WTC11 (cell line): ENCODE results near the gene KCND1. TPM values are rescaled to one million over a fixed set of nuclear protein-coding genes. Genes with fewer than 3 reads are reported as not detected.

Experiments used
- ATAC-seq: fragments of 200-7000 bp; cut with Tn5 transposase; 2 replicates; pipeline ENCODE4 v1.10.0; 2021; ENCODE audit warnings: mild to moderate bottlenecking, moderate library complexity
- CTCF ChIA-PET: fragments of 300-600 bp; sonication (Branson Sonifier 250); formaldehyde crosslinking; loops from one replicate; lab custom pipeline; 2021; ENCODE audit warnings: antibody characterized with exemption; lab: Charles Lee
- POLR2A ChIA-PET: fragments of 350-600 bp; sonication (Branson Sonifier 250); formaldehyde crosslinking; loops from one replicate; lab custom pipeline; 2021; ENCODE audit warnings: antibody characterized with exemption; lab: Charles Lee
- DNase-seq: peaks from one replicate; pipeline ENCODE4 v3.0.0; 2021; ENCODE audit warnings: low spot score
- H3K27ac Mint-ChIP-seq: 2 replicates; pipeline ENCODE4 v1.8.0; 2021; ENCODE audit warnings: mixed read lengths
- H3K27me3 Mint-ChIP-seq: 2 replicates; pipeline ENCODE4 v1.8.0; 2021; ENCODE audit warnings: low read depth, mild to moderate bottlenecking, moderate library complexity, mixed read lengths
- H3K36me3 Mint-ChIP-seq: 2 replicates; pipeline ENCODE4 v1.8.0; 2021; ENCODE audit warnings: mixed read lengths
- H3K4me1 Mint-ChIP-seq: 2 replicates; pipeline ENCODE4 v1.8.0; 2022; ENCODE audit warnings: mixed read lengths
- H3K4me3 Mint-ChIP-seq: 2 replicates; pipeline ENCODE4 v1.8.0; 2021; ENCODE audit warnings: mild to moderate bottlenecking, moderate library complexity, mixed read lengths
- H3K9me3 Mint-ChIP-seq: 2 replicates; pipeline ENCODE4 v1.8.0; 2021; ENCODE audit warnings: mixed read lengths
- ETV6 ChIP-seq: sonication (generic); formaldehyde crosslinking; IDR thresholded peaks from 2 replicates; pipeline ENCODE4 v1.8.1; 2022; ENCODE audit warnings: mild to moderate bottlenecking, missing genetic modification reagents
- FOXJ3 ChIP-seq: sonication (generic); formaldehyde crosslinking; IDR thresholded peaks from 2 replicates; pipeline ENCODE4 v1.9.0; 2021; ENCODE audit warnings: missing genetic modification reagents, mild to moderate bottlenecking, borderline replicate concordance
- GABPB1 ChIP-seq: sonication (generic); formaldehyde crosslinking; IDR thresholded peaks from 2 replicates; pipeline ENCODE4 v1.8.1; 2023; ENCODE audit warnings: mild to moderate bottlenecking, missing genetic modification reagents
- GRHL2 ChIP-seq: fragments of 250-450 bp; sonication (Bioruptor Pico); IDR thresholded peaks from 2 replicates; pipeline ENCODE4 v1.8.0; 2022; ENCODE audit warnings: mild to moderate bottlenecking, moderate library complexity; ENCODE audit not compliant: insufficient replicate concordance, severe bottlenecking
- HMGA2 ChIP-seq: fragments of 250-450 bp; sonication (Bioruptor Pico); IDR thresholded peaks from 2 replicates; pipeline ENCODE4 v1.4.0; 2021; ENCODE audit warnings: mild to moderate bottlenecking, moderate library complexity
- JUN ChIP-seq: sonication (generic); formaldehyde crosslinking; IDR thresholded peaks from 2 replicates; pipeline ENCODE4 v1.8.0; 2023; ENCODE audit warnings: mild to moderate bottlenecking, missing genetic modification reagents
- TEAD1 ChIP-seq: sonication (generic); formaldehyde crosslinking; IDR thresholded peaks from 2 replicates; pipeline ENCODE4 v1.8.0; 2022; ENCODE audit warnings: mild to moderate bottlenecking, missing genetic modification reagents
- ZNF219 ChIP-seq: sonication (generic); formaldehyde crosslinking; IDR thresholded peaks from 2 replicates; pipeline ENCODE4 v1.8.0; 2023; ENCODE audit warnings: missing genetic modification reagents, mild to moderate bottlenecking, borderline replicate concordance
- ZNF532 ChIP-seq: fragments of 250-450 bp; sonication (Bioruptor Pico); IDR thresholded peaks from 2 replicates; pipeline ENCODE4 v1.9.0; 2021; ENCODE audit warnings: mild to moderate bottlenecking, borderline replicate concordance
- ZNF671 ChIP-seq: fragments of 250-450 bp; sonication (Bioruptor Pico); IDR thresholded peaks from 2 replicates; pipeline ENCODE4 v1.8.0; 2021; ENCODE audit warnings: mild to moderate bottlenecking
- total RNA-seq: library from RNA; stranded (reverse); gene quantifications from 3 replicates; pipeline ENCODE4 v1.2.3, GENCODE V29; 2021
- TF ChIP-seq, protein P1 (sequence below): sonication (generic); formaldehyde crosslinking; IDR thresholded peaks from 2 replicates; pipeline ENCODE4 v1.8.0; 2023; ENCODE audit warnings: missing genetic modification reagents, mild to moderate bottlenecking, borderline replicate concordance
- TF ChIP-seq, protein P2 (sequence below): sonication (generic); formaldehyde crosslinking; IDR thresholded peaks from 2 replicates; pipeline ENCODE4 v1.8.0; 2022; ENCODE audit warnings: mild to moderate bottlenecking, missing genetic modification reagents
- TF ChIP-seq, protein P3 (sequence below): fragments of 250-450 bp; sonication (Bioruptor Pico); IDR thresholded peaks from 2 replicates; pipeline ENCODE4 v2.1.2; 2022; ENCODE audit warnings: mild to moderate bottlenecking, moderate library complexity
- TF ChIP-seq, protein P4 (sequence below): fragments of 200-600 bp; IDR thresholded peaks from 2 replicates; pipeline ENCODE4 v1.8.0; 2022; ENCODE audit warnings: antibody characterized with exemption

KCND1 gene
- total RNA-seq, 1 experiment from 2014 or later: 5.4 TPM

DNA sequence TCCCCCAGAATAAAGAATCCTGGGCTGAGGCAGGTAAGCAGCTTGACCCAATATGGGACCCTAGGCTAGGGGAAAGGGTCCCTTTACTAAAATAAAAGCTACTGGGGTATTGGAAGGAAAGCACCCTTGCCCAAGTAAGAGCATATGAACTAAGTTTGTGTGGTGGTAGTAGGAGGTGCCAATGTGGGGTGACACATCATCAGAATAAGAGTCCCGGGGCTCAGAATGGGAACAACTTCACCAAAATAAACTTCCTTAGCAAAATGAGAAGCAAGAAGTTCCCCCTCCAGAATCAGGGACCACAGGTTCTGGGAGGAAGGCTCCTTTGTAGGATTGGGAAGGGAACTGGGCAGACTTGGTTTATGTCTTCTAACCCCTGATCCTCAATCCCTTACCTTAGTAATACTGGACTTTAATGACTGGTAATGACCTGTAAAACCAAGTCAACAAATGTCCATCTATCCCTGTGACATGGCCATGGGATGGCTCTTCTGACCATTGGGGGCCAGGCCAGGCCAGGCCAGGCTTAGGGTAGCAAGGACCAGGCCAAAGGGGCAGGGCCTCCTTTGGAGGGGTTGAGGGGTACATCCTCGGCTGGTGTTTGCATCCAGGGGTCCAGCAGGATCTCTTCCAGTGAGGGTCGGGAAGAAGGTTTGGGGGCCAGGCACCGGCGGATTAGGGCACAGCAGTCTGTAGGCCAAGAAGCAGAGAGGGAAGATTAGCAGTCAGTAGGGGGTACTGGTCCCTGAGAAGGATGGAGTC is 57.9 kb downstream of the KCND1 start:
- Mint-ChIP-seq H3K36me3 (peaks cover 57% of the 10 kb centered on the region), H3K9me3 (no peaks in the 10 kb centered on the region)
- TF ChIP-seq ETV6 (no peak), TEAD1 (CRISPR knock-in tag) (no peak), GRHL2 (CRISPR knock-in tag) (no peak), FOXJ3 (CRISPR knock-in tag) (no peak), ZNF671 (CRISPR knock-in tag) (no peak)
- TF ChIP-seq, protein P1, sequence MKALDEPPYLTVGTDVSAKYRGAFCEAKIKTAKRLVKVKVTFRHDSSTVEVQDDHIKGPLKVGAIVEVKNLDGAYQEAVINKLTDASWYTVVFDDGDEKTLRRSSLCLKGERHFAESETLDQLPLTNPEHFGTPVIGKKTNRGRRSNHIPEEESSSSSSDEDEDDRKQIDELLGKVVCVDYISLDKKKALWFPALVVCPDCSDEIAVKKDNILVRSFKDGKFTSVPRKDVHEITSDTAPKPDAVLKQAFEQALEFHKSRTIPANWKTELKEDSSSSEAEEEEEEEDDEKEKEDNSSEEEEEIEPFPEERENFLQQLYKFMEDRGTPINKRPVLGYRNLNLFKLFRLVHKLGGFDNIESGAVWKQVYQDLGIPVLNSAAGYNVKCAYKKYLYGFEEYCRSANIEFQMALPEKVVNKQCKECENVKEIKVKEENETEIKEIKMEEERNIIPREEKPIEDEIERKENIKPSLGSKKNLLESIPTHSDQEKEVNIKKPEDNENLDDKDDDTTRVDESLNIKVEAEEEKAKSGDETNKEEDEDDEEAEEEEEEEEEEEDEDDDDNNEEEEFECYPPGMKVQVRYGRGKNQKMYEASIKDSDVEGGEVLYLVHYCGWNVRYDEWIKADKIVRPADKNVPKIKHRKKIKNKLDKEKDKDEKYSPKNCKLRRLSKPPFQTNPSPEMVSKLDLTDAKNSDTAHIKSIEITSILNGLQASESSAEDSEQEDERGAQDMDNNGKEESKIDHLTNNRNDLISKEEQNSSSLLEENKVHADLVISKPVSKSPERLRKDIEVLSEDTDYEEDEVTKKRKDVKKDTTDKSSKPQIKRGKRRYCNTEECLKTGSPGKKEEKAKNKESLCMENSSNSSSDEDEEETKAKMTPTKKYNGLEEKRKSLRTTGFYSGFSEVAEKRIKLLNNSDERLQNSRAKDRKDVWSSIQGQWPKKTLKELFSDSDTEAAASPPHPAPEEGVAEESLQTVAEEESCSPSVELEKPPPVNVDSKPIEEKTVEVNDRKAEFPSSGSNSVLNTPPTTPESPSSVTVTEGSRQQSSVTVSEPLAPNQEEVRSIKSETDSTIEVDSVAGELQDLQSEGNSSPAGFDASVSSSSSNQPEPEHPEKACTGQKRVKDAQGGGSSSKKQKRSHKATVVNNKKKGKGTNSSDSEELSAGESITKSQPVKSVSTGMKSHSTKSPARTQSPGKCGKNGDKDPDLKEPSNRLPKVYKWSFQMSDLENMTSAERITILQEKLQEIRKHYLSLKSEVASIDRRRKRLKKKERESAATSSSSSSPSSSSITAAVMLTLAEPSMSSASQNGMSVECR (CRISPR knock-in tag): no peak
- TF ChIP-seq, all 79 proteins: peak for 0
- Mint-ChIP-seq H3K27me3 (no peaks in the 10 kb centered on the region), H3K27ac (peak overlapping the region; percentile 57), H3K4me3 (peak overlapping the region; percentile 93), H3K4me1 (peaks cover 36% of the 10 kb centered on the region)
- CTCF ChIA-PET: interaction anchor here (0.6 kb wide), 1 partner anchor 27 kb away, joined by 3 read pairs; no protein-coding TSS in a partner anchor
- ATAC-seq: no peak
- POLR2A ChIA-PET: no interaction called here
- no peak for DNase-seq

DNA sequence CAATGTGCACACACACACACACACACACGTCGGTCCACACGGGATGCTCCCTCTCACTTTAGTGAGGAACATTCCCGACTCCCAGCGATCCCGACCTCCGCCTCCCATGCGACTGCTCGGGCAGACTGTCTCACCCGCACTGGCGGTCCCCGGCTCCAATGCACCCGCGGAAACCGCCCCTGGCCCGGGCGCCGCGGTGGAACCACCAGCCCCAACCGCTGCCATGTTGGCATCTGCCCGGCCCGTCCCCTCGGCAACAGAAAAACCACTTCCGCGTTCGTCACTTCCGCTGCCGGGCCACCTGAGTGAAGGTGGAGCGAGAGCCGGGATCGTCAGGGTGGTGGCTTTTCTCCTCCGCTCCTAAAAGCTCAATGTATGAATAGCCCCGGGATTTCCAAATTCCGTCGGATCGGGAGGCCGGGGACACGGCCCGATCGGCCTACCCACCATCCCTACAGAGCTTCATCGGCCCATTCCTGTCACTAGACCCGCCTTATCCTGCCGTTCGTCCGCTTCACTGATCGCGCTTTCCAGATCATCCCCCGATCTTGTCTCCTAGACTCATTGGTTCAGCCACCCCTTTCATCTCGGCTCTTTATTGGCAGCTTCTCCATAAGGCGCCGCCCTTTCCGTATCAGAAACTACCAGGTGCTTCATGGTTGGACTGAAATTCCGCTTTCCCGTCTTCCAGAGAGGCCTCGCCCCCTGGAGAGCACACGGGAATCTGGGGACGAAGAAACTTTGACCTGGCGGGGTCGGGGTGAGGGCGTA is 60.0 kb downstream of the KCND1 start, which contains the start of gene SLC35A2:
TSS of gene SLC35A2 (minus strand) at position 235 of the 771 bp plus-strand sequence. CDS start at position 225, 10 bp downstream.
- H3K4me1 Mint-ChIP-seq: peaks cover 33% of the 10 kb centered on the region
- no peaks in the 10 kb centered on the region for H3K9me3 Mint-ChIP-seq
- DNase-seq (peak; percentile 79), ATAC-seq (peak; percentile 66)
- H3K27ac Mint-ChIP-seq: peak within 1 kb of the TSS; percentile 99
- H3K27me3 Mint-ChIP-seq: no peaks in the 10 kb centered on the region
- peak within 1 kb of the TSS; percentile 94 for H3K4me3 Mint-ChIP-seq
- CTCF ChIA-PET: interaction anchor here (0.9 to 1.5 kb wide), 8 partner anchors 14 to 280 kb away, joined by 3 to 6 read pairs (median 4); partner anchors contain the start of genes HDAC6, PQBP1 and TIMM17B
- peaks cover 42% of the 10 kb centered on the region for H3K36me3 Mint-ChIP-seq
- POLR2A ChIA-PET: interaction anchor here (0.6 to 2.3 kb wide), 10 partner anchors 8 to 258 kb away, joined by 3 to 11 read pairs (median 4); partner anchors contain the start of genes HDAC6, PQBP1 and TIMM17B
- TF ChIP-seq, protein P2, sequence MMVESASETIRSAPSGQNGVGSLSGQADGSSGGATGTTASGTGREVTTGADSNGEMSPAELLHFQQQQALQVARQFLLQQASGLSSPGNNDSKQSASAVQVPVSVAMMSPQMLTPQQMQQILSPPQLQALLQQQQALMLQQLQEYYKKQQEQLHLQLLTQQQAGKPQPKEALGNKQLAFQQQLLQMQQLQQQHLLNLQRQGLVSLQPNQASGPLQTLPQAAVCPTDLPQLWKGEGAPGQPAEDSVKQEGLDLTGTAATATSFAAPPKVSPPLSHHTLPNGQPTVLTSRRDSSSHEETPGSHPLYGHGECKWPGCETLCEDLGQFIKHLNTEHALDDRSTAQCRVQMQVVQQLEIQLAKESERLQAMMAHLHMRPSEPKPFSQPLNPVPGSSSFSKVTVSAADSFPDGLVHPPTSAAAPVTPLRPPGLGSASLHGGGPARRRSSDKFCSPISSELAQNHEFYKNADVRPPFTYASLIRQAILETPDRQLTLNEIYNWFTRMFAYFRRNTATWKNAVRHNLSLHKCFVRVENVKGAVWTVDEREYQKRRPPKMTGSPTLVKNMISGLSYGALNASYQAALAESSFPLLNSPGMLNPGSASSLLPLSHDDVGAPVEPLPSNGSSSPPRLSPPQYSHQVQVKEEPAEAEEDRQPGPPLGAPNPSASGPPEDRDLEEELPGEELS (CRISPR knock-in tag): 0 out of 2 replicates have a peak, but pooled peaks have one; percentile 29
- TF ChIP-seq, protein P3, sequence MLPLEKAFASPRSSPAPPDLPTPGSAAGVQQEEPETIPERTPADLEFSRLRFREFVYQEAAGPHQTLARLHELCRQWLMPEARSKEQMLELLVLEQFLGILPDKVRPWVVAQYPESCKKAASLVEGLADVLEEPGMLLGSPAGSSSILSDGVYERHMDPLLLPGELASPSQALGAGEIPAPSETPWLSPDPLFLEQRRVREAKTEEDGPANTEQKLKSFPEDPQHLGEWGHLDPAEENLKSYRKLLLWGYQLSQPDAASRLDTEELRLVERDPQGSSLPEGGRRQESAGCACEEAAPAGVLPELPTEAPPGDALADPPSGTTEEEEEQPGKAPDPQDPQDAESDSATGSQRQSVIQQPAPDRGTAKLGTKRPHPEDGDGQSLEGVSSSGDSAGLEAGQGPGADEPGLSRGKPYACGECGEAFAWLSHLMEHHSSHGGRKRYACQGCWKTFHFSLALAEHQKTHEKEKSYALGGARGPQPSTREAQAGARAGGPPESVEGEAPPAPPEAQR: no peak
- TF ChIP-seq ZNF219: no peak
- peak; percentile 42; the same call in 1 of the 2 replicates for TF ChIP-seq ZNF532 (CRISPR knock-in tag)
- peak; percentile 46; the same call in 1 of the 2 replicates for TF ChIP-seq GABPB1 (CRISPR knock-in tag)
- no peak for TF ChIP-seq HMGA2 (CRISPR knock-in tag)
- TF ChIP-seq JUN: no peak; the same call in 1 of the 2 replicates
- TF ChIP-seq, protein P4, sequence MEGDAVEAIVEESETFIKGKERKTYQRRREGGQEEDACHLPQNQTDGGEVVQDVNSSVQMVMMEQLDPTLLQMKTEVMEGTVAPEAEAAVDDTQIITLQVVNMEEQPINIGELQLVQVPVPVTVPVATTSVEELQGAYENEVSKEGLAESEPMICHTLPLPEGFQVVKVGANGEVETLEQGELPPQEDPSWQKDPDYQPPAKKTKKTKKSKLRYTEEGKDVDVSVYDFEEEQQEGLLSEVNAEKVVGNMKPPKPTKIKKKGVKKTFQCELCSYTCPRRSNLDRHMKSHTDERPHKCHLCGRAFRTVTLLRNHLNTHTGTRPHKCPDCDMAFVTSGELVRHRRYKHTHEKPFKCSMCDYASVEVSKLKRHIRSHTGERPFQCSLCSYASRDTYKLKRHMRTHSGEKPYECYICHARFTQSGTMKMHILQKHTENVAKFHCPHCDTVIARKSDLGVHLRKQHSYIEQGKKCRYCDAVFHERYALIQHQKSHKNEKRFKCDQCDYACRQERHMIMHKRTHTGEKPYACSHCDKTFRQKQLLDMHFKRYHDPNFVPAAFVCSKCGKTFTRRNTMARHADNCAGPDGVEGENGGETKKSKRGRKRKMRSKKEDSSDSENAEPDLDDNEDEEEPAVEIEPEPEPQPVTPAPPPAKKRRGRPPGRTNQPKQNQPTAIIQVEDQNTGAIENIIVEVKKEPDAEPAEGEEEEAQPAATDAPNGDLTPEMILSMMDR: no peak
